GM12878 (cell line): ENCODE results near the gene RPAP3. TPM values are rescaled to one million over a fixed set of nuclear protein-coding genes. Genes with fewer than 3 reads are reported as not detected.

Experiments
- ATAC-seq: fragments of 200-7000 bp; cut with Tn5 transposase; 3 replicates; pipeline ENCODE4 v1.9.1; 2020; ENCODE audit warnings: mild to moderate bottlenecking, moderate library complexity
- BruUV-seq: library from RNA; stranded (reverse); fragments of 400-500 nt; replicated peaks from 2 replicates; lab custom pipeline; 2021; lab: Mats Ljungman, UMichigan
- CTCF ChIA-PET: fragments of 300-600 bp; sonication (Branson Sonifier 250); formaldehyde crosslinking; extraction: SDS; loops from one replicate; lab custom pipeline; 2021; ENCODE audit warnings: inconsistent platforms; lab: Yijun Ruan, JAX
- POLR2A ChIA-PET: fragments of 350-600 bp; formaldehyde crosslinking; extraction: SDS; loops from one replicate; lab custom pipeline; 2021; ENCODE audit warnings: inconsistent platforms; lab: Charles Lee
- RAD21 ChIA-PET: fragments of 300-600 bp; sonication (Branson Sonifier 250); formaldehyde crosslinking; loops from one replicate; lab custom pipeline; 2023; ENCODE audit warnings: antibody characterized with exemption; ENCODE audit not compliant: unreplicated experiment; lab: Charles Lee
- SMC1A ChIA-PET: fragments of 300-600 bp; sonication (Branson Sonifier 250); formaldehyde crosslinking; loops from one replicate; lab custom pipeline; 2023; ENCODE audit not compliant: unreplicated experiment, uncharacterized antibody; lab: Charles Lee
- DNase-seq: peaks from one replicate; pipeline ENCODE4 v3.0.0-alpha.2; 2011; ENCODE audit warnings: low read depth, low spot score
- FAIRE-seq: peaks from 3 replicates; lab custom pipeline; 2011; peaks lifted over from hg19 to GRCh38; lab: Jason Lieb, UNC
- H2AFZ ChIP-seq: 2 replicates; pipeline ENCODE4 v1.6.0; 2011; ENCODE audit warnings: low read depth, low read length, control low read depth; ENCODE audit not compliant: control insufficient read depth
- H3K27ac ChIP-seq: 2 replicates; pipeline ENCODE4 v1.5.1; 2011; ENCODE audit warnings: control low read depth; ENCODE audit not compliant: control insufficient read depth, insufficient read depth
- H3K27me3 ChIP-seq, 2 experiments: replicated peaks in 1 of 2; 2 replicates each; pipeline versions ENCODE4 v1.6.0 to v1.6.1; 2011; ENCODE audit warnings: low read length in 1 of 2; ENCODE audit not compliant: control insufficient read depth in 2 of 2, insufficient read depth in 2 of 2
- H3K36me3 ChIP-seq, 2 experiments: 2 replicates each; pipeline ENCODE4 v1.5.1; 2011; ENCODE audit warnings: low read length in 1 of 2; ENCODE audit not compliant: control insufficient read depth in 2 of 2, insufficient read depth in 2 of 2
- H3K4me1 ChIP-seq: 2 replicates; pipeline ENCODE4 v1.6.1; 2011; ENCODE audit warnings: mild to moderate bottlenecking, low read length, moderate library complexity, mixed read lengths; ENCODE audit not compliant: control insufficient read depth, insufficient read depth
- H3K4me2 ChIP-seq: 2 replicates; pipeline ENCODE4 v1.6.0; 2011; ENCODE audit warnings: control low read depth; ENCODE audit not compliant: control insufficient read depth, insufficient read depth
- H3K4me3 ChIP-seq: fragments of 200-600 bp; sonication (generic); 2 replicates; pipeline ENCODE4 v1.5.1; 2016
- H3K79me2 ChIP-seq: 2 replicates; pipeline ENCODE4 v1.6.0; 2011; ENCODE audit warnings: low read length; ENCODE audit not compliant: control insufficient read depth, insufficient read depth
- H3K9ac ChIP-seq: 2 replicates; pipeline ENCODE4 v1.8.0; 2011; ENCODE audit warnings: low read length, control low read depth, mixed read lengths; ENCODE audit not compliant: control insufficient read depth, insufficient read depth
- H3K9me3 ChIP-seq: replicated peaks from 3 replicates; pipeline ENCODE4 v1.5.1; 2011; ENCODE audit warnings: mild to moderate bottlenecking, low read length; ENCODE audit not compliant: control insufficient read depth, insufficient read depth
- H4K20me1 ChIP-seq: 2 replicates; pipeline ENCODE4 v1.6.0; 2011; ENCODE audit not compliant: control insufficient read depth, insufficient read depth
- ASH2L ChIP-seq: fragments of 300-600, 200-600 bp; sonication (generic); IDR thresholded peaks from 2 replicates; pipeline ENCODE4 v1.6.1; 2017; ENCODE audit warnings: low read depth, mild to moderate bottlenecking, borderline replicate concordance
- ATF2 ChIP-seq: IDR thresholded peaks from 2 replicates; pipeline ENCODE4 v1.6.1; 2012; ENCODE audit warnings: low read length, inconsistent platforms
- ATF7 ChIP-seq: fragments of 450-650 bp; IDR thresholded peaks from 2 replicates; pipeline ENCODE4 v1.6.1; 2016; ENCODE audit warnings: low read depth, mild to moderate bottlenecking
- BRCA1 ChIP-seq: IDR thresholded peaks from 2 replicates; pipeline ENCODE4 v1.6.1; 2011; ENCODE audit warnings: low read depth, low read length, improper control_type of control experiment
- ETV6 ChIP-seq, 2 experiments: fragments of 450-650 bp in 1 of 2; IDR thresholded peaks in 1 of 2; conservative IDR thresholded peaks in 1 of 2; 2 replicates each; pipeline ENCODE4 v1.6.1; 2014; ENCODE audit warnings: antibody characterized with exemption in 1 of 2, borderline replicate concordance in 1 of 2, low read depth in 1 of 2, mild to moderate bottlenecking in 1 of 2, moderate library complexity in 1 of 2
- FOS ChIP-seq: IDR thresholded peaks from 3 replicates; pipeline ENCODE4 v1.6.1; 2011; ENCODE audit warnings: borderline replicate concordance; ENCODE audit not compliant: insufficient read length; ENCODE audit errors: extremely low read depth
- FOXK2 ChIP-seq: fragments of 450-650 bp; IDR thresholded peaks from 2 replicates; pipeline ENCODE4 v1.6.1; 2017; ENCODE audit warnings: mild to moderate bottlenecking, moderate library complexity
- FOXM1 ChIP-seq: IDR thresholded peaks from 2 replicates; pipeline ENCODE4 v1.6.1; 2012; ENCODE audit warnings: low read depth, mild to moderate bottlenecking, inconsistent platforms, low read length, moderate library complexity
- GATAD2B ChIP-seq: fragments of 450-650 bp; conservative IDR thresholded peaks from 2 replicates; pipeline ENCODE4 v1.6.1; 2017; ENCODE audit warnings: low read depth, mild to moderate bottlenecking, moderate library complexity
- KAT2A ChIP-seq: conservative IDR thresholded peaks from 2 replicates; pipeline ENCODE4 v1.6.1; 2011; ENCODE audit warnings: low read depth, low read length; ENCODE audit not compliant: control insufficient read depth
- MEF2A ChIP-seq: IDR thresholded peaks from 2 replicates; pipeline ENCODE4 v1.6.1; 2011; ENCODE audit warnings: low read depth, mild to moderate bottlenecking, low read length, moderate library complexity; ENCODE audit not compliant: insufficient read depth
- RAD21 ChIP-seq: IDR thresholded peaks from 2 replicates; pipeline ENCODE4 v1.6.1; 2011; ENCODE audit warnings: mild to moderate bottlenecking, low read depth, low read length, moderate library complexity; ENCODE audit not compliant: insufficient read depth
- SIX5 ChIP-seq: IDR thresholded peaks from 2 replicates; pipeline ENCODE4 v1.6.1; 2011; ENCODE audit warnings: mild to moderate bottlenecking, low read depth, low read length, moderate library complexity; ENCODE audit not compliant: severe bottlenecking
- TBL1XR1 ChIP-seq: IDR thresholded peaks from 2 replicates; pipeline ENCODE4 v1.6.1; 2012; ENCODE audit warnings: low read depth, low read length, improper control_type of control experiment
- YBX1 ChIP-seq: fragments of 450-650 bp; IDR thresholded peaks from 2 replicates; pipeline ENCODE4 v1.6.1; 2016; ENCODE audit warnings: antibody characterized with exemption
- WGBS: methylation state at CpG from one replicate; pipeline ENCODE4 v1.1.6; 2016; ENCODE audit warnings: low lambda C conversion rate; ENCODE audit not compliant: insufficient replicate concordance, insufficient coverage; ENCODE audit errors: missing lambda C conversion rate; 5-methylcytosine and 5-hydroxymethylcytosine counted together
- in situ Hi-C: fragments of 300-500 bp; cut with MboI; formaldehyde crosslinking; loops from 9 replicates; pipeline ENCODE4 v1.14.3; 2018; ENCODE audit warnings: mixed read lengths
- intact Hi-C: fragments of 100-400 bp; cut with micrococcal nuclease; formaldehyde crosslinking; loops from one replicate; pipeline ENCODE4 v1.14.2; 2022; ENCODE audit not compliant: unreplicated experiment
- polyA plus RNA-seq, 11 experiments: library from polyadenylated mRNA; depleted of rRNA in 4 of 11; unstranded in 6 of 11; stranded (reverse) in 5 of 11; fragments of >200 nt; fragmentation: Nextera tagmentation in 4 of 11; fragmentation: Illumina TruSeq in 1 of 11; extraction: Ambion mirVana in 4 of 11; extraction: Trizol in 1 of 11; gene quantifications; 1 replicate in 1 of 11; 2 replicates in 10 of 11; pipeline versions ENCODE4 v1.2.1 to v1.2.3, GENCODE V29; 2011 to 2016; ENCODE audit warnings: inconsistent platforms in 2 of 11, missing spikeins in 2 of 11, low read depth in 1 of 11
- total RNA-seq, 4 experiments: library from RNA; depleted of rRNA in 3 of 4; stranded (reverse); fragments of >200 nt in 3 of 4; fragmentation: Illumina TruSeq in 1 of 4; extraction: Trizol in 1 of 4; gene quantifications; 2 replicates each; pipeline versions ENCODE4 v1.2.1 to v1.2.3, GENCODE V29; 2013 to 2021

Gene RPAP3
- total and polyA plus RNA-seq, 10 of the 15 experiments (the other 5 are each of a cell fraction or from before 2014, with no cell fraction given): 14.1 to 50.6 (median 28.4) TPM

GRCh38 chr12:47700263-47700662 is 5.6 kb downstream of the RPAP3 start:
- Histone ChIP-seq H3K4me2 (no peak overlapping the region), H3K27ac (no peak overlapping the region), H4K20me1 (no peaks in the 10 kb centered on the region), H2AFZ (no peak overlapping the region), H3K79me2 (peaks cover 24% of the 10 kb centered on the region), H3K36me3 (peaks cover 0 to 2% of the 10 kb centered on the region in 2 experiments; a peak in 1 of 4 replicates), H3K4me3 (no peak overlapping the region), H3K27me3 (no peaks in the 10 kb centered on the region), H3K9ac (no peak overlapping the region), H3K4me1 (no peaks in the 10 kb centered on the region; the same call in 1 of the 2 replicates), H3K9me3 (no peaks in the 10 kb centered on the region)
- in situ Hi-C loops: no loop called here
- BruUV-seq: no TSS peak
- TF ChIP-seq FOXM1 (no peak), YBX1 (no peak), RAD21 (no peak), KAT2A (no peak), ASH2L (no peak), TBL1XR1 (no peak), SIX5 (no peak), FOS (no peak), BRCA1 (no peak), ETV6 (conservative IDR thresholded peaks at IDR 0.05 in 1 of 2, IDR thresholded peaks at IDR 0.05 in 1 of 2; ENCODE audit: borderline replicate concordance in 1 of 2, low read depth in 1 of 2) (no peak), MEF2A (no peak), ATF7 (no peak), FOXK2 (no peak), GATAD2B (no peak), ATF2 (no peak)
- WGBS: 99% methylated on average over 2 of the region's 2 CpGs
- CTCF ChIA-PET: interaction anchor here (2.3 kb wide), 1 partner anchor 42 kb away, joined by 9 read pairs; no protein-coding TSS in a partner anchor
- SMC1A ChIA-PET: no interaction called here
- RAD21 ChIA-PET: no interaction called here
- FAIRE-seq: no peak
- intact Hi-C loops: loop anchor here (10.0 kb wide), 1 partner anchor 1435 kb away; the partner anchor contains the start of gene SLC38A1
- POLR2A ChIA-PET: interaction anchor here (1.2 kb wide), 1 partner anchor 9 kb away, joined by 4 read pairs; no protein-coding TSS in a partner anchor
- no peak for DNase-seq
- no peak for ATAC-seq
